H1 (cell line): ENCODE data around the gene TBL2. TPM values are rescaled to one million over a fixed set of nuclear protein-coding genes. Genes with fewer than 3 reads are reported as not detected.

ENCODE experiments used
- CTCF ChIA-PET: fragments of 300-600 bp; sonication (Branson Sonifier 250); formaldehyde crosslinking; loops from one replicate; lab custom pipeline; 2021; ENCODE audit not compliant: partially characterized antibody; lab: Charles Lee
- POLR2A ChIA-PET: fragments of 300-600 bp; sonication (Branson Sonifier 250); formaldehyde crosslinking; loops from one replicate; lab custom pipeline; 2021; ENCODE audit warnings: inconsistent platforms; ENCODE audit not compliant: partially characterized antibody; lab: Charles Lee
- DNase-seq, 2 experiments: peaks; one replicate each; pipeline versions ENCODE4 v3.0.0 to v3.0.0-alpha.2; 2010 to 2022; ENCODE audit warnings: low spot score in 2 of 2, low read depth in 1 of 2, mixed read lengths in 1 of 2
- FAIRE-seq: peaks from 2 replicates; lab custom pipeline; 2011; peaks lifted over from hg19 to GRCh38; lab: Jason Lieb, UNC
- H2AFZ ChIP-seq: 2 replicates; pipeline ENCODE4 v1.8.1; 2012; ENCODE audit warnings: low read length, inconsistent platforms
- H2AK5ac ChIP-seq: 2 replicates; pipeline ENCODE4 v1.6.1; 2013; ENCODE audit warnings: low read depth, low read length
- H2BK120ac ChIP-seq: replicated peaks from 2 replicates; pipeline ENCODE3; 2013; ENCODE audit warnings: low read depth, low read length, inconsistent platforms
- H2BK12ac ChIP-seq: 2 replicates; pipeline ENCODE4 v1.6.1; 2013; ENCODE audit warnings: low read depth, low read length
- H2BK15ac ChIP-seq: 2 replicates; pipeline ENCODE4 v1.6.1; 2013; ENCODE audit warnings: low read length
- H2BK20ac ChIP-seq: 2 replicates; pipeline ENCODE4 v1.6.1; 2013; ENCODE audit warnings: low read length
- H2BK5ac ChIP-seq: 2 replicates; pipeline ENCODE4 v1.6.1; 2013; ENCODE audit warnings: low read depth, low read length
- H3K14ac ChIP-seq: 2 replicates; pipeline ENCODE4 v1.6.1; 2013; ENCODE audit warnings: inconsistent platforms; ENCODE audit not compliant: insufficient read length
- H3K18ac ChIP-seq: 2 replicates; pipeline ENCODE4 v1.6.1; 2013; ENCODE audit warnings: low read length; ENCODE audit errors: extremely low read depth
- H3K23ac ChIP-seq: 2 replicates; pipeline ENCODE4 v1.6.1; 2013; ENCODE audit warnings: inconsistent platforms; ENCODE audit not compliant: insufficient read length
- H3K23me2 ChIP-seq: 2 replicates; pipeline ENCODE4 v1.6.1; 2013; ENCODE audit warnings: low read depth, low read length
- H3K27ac ChIP-seq: 2 replicates; pipeline ENCODE4 v1.6.1; 2011; ENCODE audit warnings: low read depth, low read length, inconsistent platforms
- H3K27me3 ChIP-seq, 4 experiments: replicated peaks in 1 of 4; 1 replicate in 1 of 4; 2 replicates in 3 of 4; pipeline versions ENCODE4 v1.6.1 to v1.8.1; 2011 to 2013; ENCODE audit warnings: low read length in 3 of 4, mild to moderate bottlenecking in 3 of 4, inconsistent platforms in 2 of 4, mixed read lengths in 2 of 4, moderate library complexity in 1 of 4; ENCODE audit not compliant: control insufficient read depth in 3 of 4, insufficient read depth in 3 of 4; ENCODE audit errors: extremely low read depth in 1 of 4
- H3K36me3 ChIP-seq, 4 experiments: 2 replicates each; pipeline versions ENCODE4 v1.6.1 to v1.8.1; 2011 to 2013; ENCODE audit warnings: mild to moderate bottlenecking in 4 of 4, low read length in 3 of 4, moderate library complexity in 2 of 4, control low read depth in 1 of 4, inconsistent platforms in 1 of 4; ENCODE audit not compliant: insufficient read depth in 4 of 4, control insufficient read depth in 2 of 4
- H3K4ac ChIP-seq: replicated peaks from 2 replicates; pipeline ENCODE3; 2013; ENCODE audit warnings: low read length, low read depth, mixed read lengths, inconsistent platforms; ENCODE audit not compliant: insufficient read length
- H3K4me1 ChIP-seq, 4 experiments: replicated peaks in 1 of 4; 1 replicate in 1 of 4; 2 replicates in 3 of 4; pipeline versions ENCODE4 v1.6.1 to v1.8.1; 2011 to 2013; ENCODE audit warnings: low read length in 3 of 4, inconsistent platforms in 2 of 4, mixed read lengths in 1 of 4; ENCODE audit not compliant: insufficient read depth in 4 of 4, control insufficient read depth in 3 of 4
- H3K4me2 ChIP-seq, 2 experiments: 2 replicates each; pipeline versions ENCODE4 v1.6.1 to v1.8.1; 2011 to 2013; ENCODE audit warnings: low read depth in 2 of 2, low read length in 2 of 2, control low read depth in 1 of 2, inconsistent platforms in 1 of 2, mild to moderate bottlenecking in 1 of 2; ENCODE audit not compliant: insufficient read depth in 1 of 2
- H3K4me3 ChIP-seq, 4 experiments: fragments of 200-600, 300-600 bp in 1 of 4; sonication (generic), shearing (Covaris generic), sonication (Bioruptor Twin) in 1 of 4; 2 replicates each; pipeline versions ENCODE4 v1.5.1 to v1.8.1; 2011 to 2016; ENCODE audit warnings: low read length in 4 of 4, low read depth in 3 of 4, control low read depth in 2 of 4, inconsistent platforms in 2 of 4, mild to moderate bottlenecking in 2 of 4, mixed read lengths in 1 of 4, moderate library complexity in 1 of 4; ENCODE audit not compliant: insufficient read depth in 2 of 4; ENCODE audit errors: extremely low read depth in 1 of 4
- H3K56ac ChIP-seq: replicated peaks from 2 replicates; pipeline ENCODE3; 2013; ENCODE audit warnings: low read depth, mild to moderate bottlenecking, mixed read lengths, low read length, inconsistent platforms; ENCODE audit not compliant: insufficient read length
- H3K79me1 ChIP-seq: 2 replicates; pipeline ENCODE4 v1.6.1; 2013; ENCODE audit warnings: low read depth, low read length, control low read depth
- H3K79me2 ChIP-seq, 2 experiments: 2 replicates each; pipeline versions ENCODE4 v1.6.1 to v1.8.1; 2012 to 2013; ENCODE audit warnings: low read length in 2 of 2, mild to moderate bottlenecking in 2 of 2, inconsistent platforms in 1 of 2; ENCODE audit not compliant: insufficient read depth in 2 of 2, control insufficient read depth in 1 of 2
- H3K9ac ChIP-seq, 4 experiments: replicated peaks in 1 of 4; 1 replicate in 1 of 4; 2 replicates in 3 of 4; pipeline versions ENCODE4 v1.6.1 to v1.8.1; 2011 to 2013; ENCODE audit warnings: low read depth in 3 of 4, low read length in 3 of 4, control low read depth in 2 of 4, mild to moderate bottlenecking in 2 of 4, moderate library complexity in 2 of 4, inconsistent platforms in 1 of 4; ENCODE audit errors: extremely low read depth in 1 of 4
- H3K9me3 ChIP-seq, 2 experiments: 2 replicates each; pipeline versions ENCODE4 v1.6.1 to v1.8.1; 2012 to 2013; ENCODE audit warnings: mild to moderate bottlenecking in 2 of 2, moderate library complexity in 2 of 2, control low read depth in 1 of 2, inconsistent platforms in 1 of 2, low read depth in 1 of 2, low read length in 1 of 2, mixed read lengths in 1 of 2; ENCODE audit not compliant: insufficient read depth in 2 of 2
- H4K20me1 ChIP-seq, 2 experiments: replicated peaks in 1 of 2; 2 replicates each; pipeline versions ENCODE3 to v1.8.1; 2011 to 2013; ENCODE audit warnings: inconsistent platforms in 2 of 2, low read length in 2 of 2, mild to moderate bottlenecking in 1 of 2; ENCODE audit not compliant: insufficient read depth in 2 of 2, control insufficient read depth in 1 of 2
- H4K5ac ChIP-seq: 2 replicates; pipeline ENCODE4 v1.6.1; 2013; ENCODE audit warnings: low read length, low read depth, mixed read lengths, inconsistent platforms; ENCODE audit not compliant: insufficient read length
- H4K8ac ChIP-seq: 2 replicates; pipeline ENCODE4 v1.8.0; 2013; ENCODE audit warnings: mild to moderate bottlenecking, moderate library complexity, low read length, inconsistent platforms; ENCODE audit not compliant: insufficient read depth; ENCODE audit errors: extremely low read depth
- H4K91ac ChIP-seq: replicated peaks from 2 replicates; pipeline ENCODE3; 2013; ENCODE audit warnings: low read length, mixed read lengths, inconsistent platforms; ENCODE audit not compliant: insufficient read length
- CEBPB ChIP-seq: IDR thresholded peaks from 2 replicates; pipeline ENCODE4 v1.6.1; 2012; ENCODE audit warnings: low read depth, low read length
- CTBP2 ChIP-seq: IDR thresholded peaks from 2 replicates; pipeline ENCODE4 v1.7.0; 2011; ENCODE audit warnings: borderline replicate concordance, mild to moderate bottlenecking, moderate library complexity, mixed read lengths, low read length; ENCODE audit not compliant: insufficient read depth, insufficient read length
- CTCF ChIP-seq, 3 experiments: IDR thresholded peaks; 1 replicate in 2 of 3; 2 replicates in 1 of 3; pipeline versions ENCODE4 v1.5.1 to v1.6.1; 2011; ENCODE audit warnings: low read length in 3 of 3, mild to moderate bottlenecking in 3 of 3, inconsistent platforms in 2 of 3, low read depth in 1 of 3, moderate library complexity in 1 of 3; ENCODE audit not compliant: insufficient read depth in 1 of 3; ENCODE audit errors: control extremely low read depth in 1 of 3
- JUN ChIP-seq: IDR thresholded peaks from 2 replicates; pipeline ENCODE4 v1.6.1; 2011; ENCODE audit warnings: low read depth, mild to moderate bottlenecking, improper control_type of control experiment, low read length
- POLR2AphosphoS5 ChIP-seq: IDR thresholded peaks from 2 replicates; pipeline ENCODE4 v1.6.1; 2011; ENCODE audit warnings: low read depth, low read length
- RXRA ChIP-seq: IDR thresholded peaks from 2 replicates; pipeline ENCODE4 v1.6.1; 2011; ENCODE audit warnings: low read depth, mild to moderate bottlenecking, low read length, moderate library complexity; ENCODE audit not compliant: insufficient read depth
- SP4 ChIP-seq: IDR thresholded peaks from 2 replicates; pipeline ENCODE4 v1.6.1; 2012; ENCODE audit warnings: low read length, inconsistent platforms
- WGBS, 2 experiments: shearing (Covaris generic) in 1 of 2; methylation state at CpG; one replicate each; pipeline versions ENCODE4 v1.1.6 to v1.1.7; 2013 to 2015; ENCODE audit warnings: low lambda C conversion rate in 2 of 2, mixed read lengths in 2 of 2, inconsistent platforms in 1 of 2, low coverage in 1 of 2, missing lambda C conversion rate in 1 of 2; ENCODE audit not compliant: insufficient replicate concordance in 2 of 2, insufficient coverage in 1 of 2, insufficient read length in 1 of 2; ENCODE audit errors: extremely low coverage in 1 of 2, missing lambda C conversion rate in 1 of 2; 5-methylcytosine and 5-hydroxymethylcytosine counted together
- polyA plus RNA-seq, 7 experiments: library from polyadenylated mRNA; depleted of rRNA in 3 of 7; stranded (reverse) in 5 of 7; unstranded in 2 of 7; fragments of >200 nt in 5 of 7; fragments of 200-250 nt in 2 of 7; gene quantifications; 1 replicate in 5 of 7; 2 replicates in 1 of 7; 4 replicates in 1 of 7; pipeline versions ENCODE4 v1.2.1 to v1.2.3, GENCODE V29; 2011 to 2013; ENCODE audit warnings: missing spikeins in 2 of 7, mixed read lengths in 2 of 7
- total RNA-seq: library from RNA; stranded (reverse); fragmentation: NEBNext Ultra II Directional; extraction: Animal tissue kit (Norgen Biotek cat#: 25700); gene quantifications from 2 replicates; pipeline ENCODE4 v1.2.1, GENCODE V29; 2021

TBL2 gene
- total and polyA plus RNA-seq, 2 of the 8 experiments (the other 6 are each of a cell fraction or from before 2014, with no cell fraction given), result 25.8 to 29.7 TPM

DNA sequence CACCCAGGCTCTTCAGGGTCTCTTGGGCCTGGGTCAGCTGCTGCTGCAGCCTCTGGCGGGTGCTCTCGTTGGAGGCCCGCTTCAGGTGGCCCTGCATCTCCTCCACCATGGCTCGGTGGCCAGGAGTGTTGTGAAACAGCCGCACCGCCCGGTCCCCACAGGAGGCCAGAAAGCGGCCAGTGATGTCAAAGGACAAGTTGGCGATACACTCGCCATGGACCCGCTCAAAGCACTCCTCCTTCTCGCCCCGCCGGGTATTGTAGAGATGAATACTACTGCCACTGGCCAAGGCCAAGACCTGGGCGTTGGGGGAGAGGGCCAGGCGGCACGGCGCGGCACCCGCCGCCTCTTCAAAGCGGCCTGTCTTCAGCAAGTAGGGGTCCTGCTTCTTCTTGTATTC, 7.9 kb downstream of the TBL2 start:
- no peak overlapping the region for H2BK5ac ChIP-seq
- H2BK15ac ChIP-seq, result no peak overlapping the region
- H3K56ac ChIP-seq, result no peak overlapping the region
- POLR2A ChIA-PET, result interaction anchor here (0.9 to 1.2 kb wide), 2 partner anchors 9 to 48 kb away, joined by 3 read pairs; partner anchors contain the start of gene BAZ1B
- TF ChIP-seq POLR2AphosphoS5 (no peak), CTBP2 (no peak), CTCF (IDR thresholded peaks at IDR 0.05; ENCODE audit: control extremely low read depth in 1 of 3, insufficient read depth in 1 of 3, low read depth in 1 of 3, low read length in 3 of 3) (no peak), SP4 (no peak), CEBPB (no peak), RXRA (no peak), JUN (no peak)
- TF ChIP-seq, all 59 proteins: peak for 0
- Histone ChIP-seq H3K23me2 (no peaks in the 10 kb centered on the region), H4K5ac (no peak overlapping the region), H2BK20ac (no peak overlapping the region), H3K9me3 (no peaks in the 10 kb centered on the region), H3K4me2 (no peak overlapping the region), H3K27me3 (no peaks in the 10 kb centered on the region), H3K9ac (no peak overlapping the region), H2AK5ac (no peak overlapping the region), H2BK120ac (no peak overlapping the region), H4K8ac (no peak overlapping the region), H4K20me1 (peaks cover 0 to 10% of the 10 kb centered on the region in 2 experiments), H4K91ac (no peak overlapping the region), H2AFZ (no peak overlapping the region), H3K18ac (no peak overlapping the region), H3K36me3 (peaks cover 26 to 48% (median 38%) of the 10 kb centered on the region in 4 experiments), H3K4ac (no peak overlapping the region), H3K4me3 (no peak overlapping the region), H3K79me2 (no peaks in the 10 kb centered on the region), H3K23ac (no peak overlapping the region), H3K4me1 (no peaks in the 10 kb centered on the region), H3K79me1 (no peaks in the 10 kb centered on the region; the same call in 1 of the 2 replicates), H3K27ac (no peak overlapping the region), H3K14ac (no peak overlapping the region), H2BK12ac (no peak overlapping the region)
- no peak for DNase-seq
- WGBS, 2 experiments, result 93% methylated on average over 21 of the region's 22 CpGs; no CpG with 5 or more reads in 1 of the 2 experiments
- no peak for FAIRE-seq
- CTCF ChIA-PET, result no interaction called here
